Muscle layer of colon (tissue), 2 donors: Measurements from ENCODE around the gene SDC3.

ENCODE experiments used
- H3K27ac ChIP-seq: one replicate; pipeline ENCODE4 v1.7.0; 2013; ENCODE audit warnings: low read depth, mild to moderate bottlenecking, low read length, moderate library complexity
- H3K27me3 ChIP-seq, 2 donors: one replicate each; pipeline ENCODE4 v1.7.0; 2013; ENCODE audit warnings: low read length in 2 of 2, mild to moderate bottlenecking in 2 of 2; ENCODE audit not compliant: insufficient read depth in 2 of 2, control insufficient read depth in 1 of 2
- H3K36me3 ChIP-seq: one replicate; pipeline ENCODE4 v1.7.0; 2013; ENCODE audit warnings: mild to moderate bottlenecking, low read length; ENCODE audit not compliant: insufficient read depth
- H3K4me1 ChIP-seq: one replicate; pipeline ENCODE4 v1.7.0; 2013; ENCODE audit warnings: mild to moderate bottlenecking, low read length; ENCODE audit not compliant: insufficient read depth
- H3K4me3 ChIP-seq, 2 donors: one replicate each; pipeline ENCODE4 v1.7.0; 2013; ENCODE audit warnings: low read length in 2 of 2, low read depth in 1 of 2, mild to moderate bottlenecking in 1 of 2, moderate library complexity in 1 of 2
- H3K9ac ChIP-seq: one replicate; pipeline ENCODE4 v1.7.0; 2013; ENCODE audit warnings: low read length
- H3K9me3 ChIP-seq: one replicate; pipeline ENCODE4 v1.7.0; 2013; ENCODE audit warnings: mild to moderate bottlenecking, low read length
- donor health status: abdominal sarcoma.
- donor health status: Adenocarcinoma of cecum.

Gene SDC3

GRCh38 chr1:30878559-30878958, 30.0 kb downstream of the SDC3 start:
- H3K36me3 ChIP-seq = peaks cover 31% of the 10 kb centered on the region
- no peak overlapping the region for H3K9ac ChIP-seq
- no peaks in the 10 kb centered on the region for H3K27me3 ChIP-seq
- peaks cover 69% of the 10 kb centered on the region for H3K4me1 ChIP-seq
- H3K27ac ChIP-seq = peak overlapping the region; percentile 68
- no peaks in the 10 kb centered on the region for H3K9me3 ChIP-seq
- H3K4me3 ChIP-seq = no peak overlapping the region

GRCh38 chr1:30878016-30878415, 30.5 kb downstream of the SDC3 start:
- H3K27ac ChIP-seq = peak overlapping the region; percentile 68
- peaks cover 36% of the 10 kb centered on the region for H3K36me3 ChIP-seq
- no peaks in the 10 kb centered on the region for H3K27me3 ChIP-seq
- H3K9ac ChIP-seq = peak overlapping the region; percentile 13
- H3K4me1 ChIP-seq = peaks cover 64% of the 10 kb centered on the region
- no peak overlapping the region for H3K4me3 ChIP-seq
- no peaks in the 10 kb centered on the region for H3K9me3 ChIP-seq

DNA sequence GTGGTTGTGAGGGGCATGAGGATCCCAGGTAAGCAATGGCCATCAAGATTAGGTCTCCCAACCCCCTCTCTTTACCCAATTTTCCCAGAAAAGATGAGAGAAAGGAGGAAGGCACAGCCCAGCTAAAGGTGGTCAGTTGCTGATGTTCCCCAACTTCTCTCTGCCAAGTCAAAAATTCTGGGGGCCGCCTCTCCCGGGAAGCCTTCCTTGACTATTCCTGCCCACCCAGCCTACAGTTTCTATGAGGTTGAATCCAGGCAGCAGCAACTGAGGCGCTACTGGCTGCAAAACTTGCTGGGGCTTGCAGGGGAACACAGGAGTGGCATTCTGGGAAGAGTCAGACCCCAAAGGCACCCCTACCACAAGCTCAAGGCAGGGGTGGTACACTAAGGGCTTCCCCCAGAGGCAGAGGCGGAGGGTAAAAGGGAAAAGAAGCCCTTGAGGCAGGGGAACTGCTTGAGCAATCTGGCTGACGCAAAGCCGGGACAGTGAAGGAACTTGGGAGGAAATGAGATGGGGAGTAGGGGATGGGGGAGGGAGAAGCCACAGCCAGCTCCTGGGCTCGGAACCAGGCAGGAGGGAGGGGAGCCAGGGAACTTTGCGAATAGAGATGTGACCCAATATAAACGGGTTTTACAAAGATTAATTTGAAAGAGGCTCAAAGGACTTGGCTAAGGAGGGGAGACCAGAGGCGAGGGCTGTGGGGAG, 31.2 kb downstream of the SDC3 start:
- peak overlapping the region; percentile 68 for H3K27ac ChIP-seq
- no peaks in the 10 kb centered on the region for H3K9me3 ChIP-seq
- peaks cover 57% of the 10 kb centered on the region for H3K4me1 ChIP-seq
- H3K9ac ChIP-seq = peak overlapping the region; percentile 13
- no peaks in the 10 kb centered on the region for H3K27me3 ChIP-seq
- no peak overlapping the region for H3K4me3 ChIP-seq
- H3K36me3 ChIP-seq = peaks cover 43% of the 10 kb centered on the region

DNA sequence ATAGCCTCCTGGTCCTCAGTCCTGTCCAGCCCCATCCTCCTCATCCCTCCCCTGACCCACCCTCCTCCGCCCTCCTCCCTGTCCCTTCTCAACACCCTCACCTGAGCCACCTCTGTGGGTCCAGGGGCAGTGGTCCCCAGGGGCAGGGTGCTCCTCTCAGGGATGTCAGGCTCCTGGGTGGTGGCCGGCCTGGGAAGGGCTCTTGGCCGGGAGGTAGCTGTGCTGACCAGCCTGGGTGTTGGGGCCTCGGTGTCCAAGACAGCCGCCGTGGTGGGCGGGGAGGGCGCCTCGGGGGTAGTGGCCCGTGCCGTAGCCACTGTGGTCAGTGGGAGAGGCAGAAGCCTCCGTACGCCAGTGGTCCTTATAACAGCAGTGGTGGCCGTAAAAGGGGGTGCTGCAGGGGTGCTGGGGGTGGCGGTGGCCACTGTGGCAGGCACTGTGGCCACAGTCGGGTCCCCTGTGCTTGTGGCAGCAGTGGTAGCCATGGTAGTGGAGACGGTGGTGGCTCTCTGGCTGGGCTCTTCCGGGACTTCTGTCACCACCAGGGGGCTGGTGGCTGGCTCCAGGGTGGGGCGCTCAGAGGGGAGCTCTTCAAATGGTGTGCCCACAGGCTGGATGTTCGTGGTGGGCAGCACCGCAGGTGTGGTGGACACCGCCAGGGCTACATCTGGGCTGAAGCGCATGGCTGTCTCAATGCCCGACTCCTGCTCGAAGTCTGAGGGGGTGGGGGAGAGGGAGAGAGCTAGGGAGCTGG, 31.9 kb downstream of the SDC3 start:
- Histone ChIP-seq H3K27me3 (no peaks in the 10 kb centered on the region), H3K9ac (peak overlapping the region; percentile 13), H3K4me1 (peaks cover 50% of the 10 kb centered on the region), H3K4me3 (no peak overlapping the region), H3K36me3 (peaks cover 50% of the 10 kb centered on the region), H3K27ac (peak overlapping the region; percentile 67), H3K9me3 (no peaks in the 10 kb centered on the region)

- no peaks in the 10 kb centered on the region for H3K27me3 ChIP-seq
- no peak overlapping the region for H3K9ac ChIP-seq
- peaks cover 43% of the 10 kb centered on the region for H3K4me1 ChIP-seq
- H3K27ac ChIP-seq = no peak overlapping the region
- H3K4me3 ChIP-seq = no peak overlapping the region
- peaks cover 50% of the 10 kb centered on the region for H3K36me3 ChIP-seq
- H3K9me3 ChIP-seq = no peaks in the 10 kb centered on the region
Observed at GRCh38 chr1:30875916-30876315, 32.6 kb downstream of the SDC3 start.

- Histone ChIP-seq H3K27ac (no peak overlapping the region), H3K4me3 (no peak overlapping the region), H3K36me3 (peaks cover 51% of the 10 kb centered on the region), H3K9ac (no peak overlapping the region), H3K9me3 (no peaks in the 10 kb centered on the region), H3K27me3 (no peaks in the 10 kb centered on the region), H3K4me1 (peaks cover 37% of the 10 kb centered on the region)
Observed at GRCh38 chr1:30875197-30875596, 33.4 kb downstream of the SDC3 start.

- Histone ChIP-seq H3K4me1 (peaks cover 27% of the 10 kb centered on the region), H3K27ac (no peak overlapping the region), H3K4me3 (no peak overlapping the region), H3K9me3 (no peaks in the 10 kb centered on the region), H3K9ac (no peak overlapping the region), H3K27me3 (no peaks in the 10 kb centered on the region), H3K36me3 (peaks cover 57% of the 10 kb centered on the region)
Observed at GRCh38 chr1:30874176-30874575, 34.4 kb downstream of the SDC3 start.

GRCh38 chr1:30872948-30873263, 35.7 kb downstream of the SDC3 start:
- Histone ChIP-seq H3K4me3 (no peak overlapping the region), H3K27ac (no peak overlapping the region), H3K9me3 (no peaks in the 10 kb centered on the region), H3K27me3 (no peaks in the 10 kb centered on the region), H3K4me1 (peaks cover 15% of the 10 kb centered on the region), H3K36me3 (peaks cover 57% of the 10 kb centered on the region), H3K9ac (no peak overlapping the region)

GRCh38 chr1:30872033-30872947, 36.3 kb downstream of the SDC3 start:
- peaks cover 8% of the 10 kb centered on the region for H3K4me1 ChIP-seq
- no peaks in the 10 kb centered on the region for H3K27me3 ChIP-seq
- H3K9ac ChIP-seq = no peak overlapping the region
- H3K36me3 ChIP-seq = peaks cover 57% of the 10 kb centered on the region
- H3K27ac ChIP-seq = no peak overlapping the region
- no peaks in the 10 kb centered on the region for H3K9me3 ChIP-seq
- no peak overlapping the region for H3K4me3 ChIP-seq

DNA sequence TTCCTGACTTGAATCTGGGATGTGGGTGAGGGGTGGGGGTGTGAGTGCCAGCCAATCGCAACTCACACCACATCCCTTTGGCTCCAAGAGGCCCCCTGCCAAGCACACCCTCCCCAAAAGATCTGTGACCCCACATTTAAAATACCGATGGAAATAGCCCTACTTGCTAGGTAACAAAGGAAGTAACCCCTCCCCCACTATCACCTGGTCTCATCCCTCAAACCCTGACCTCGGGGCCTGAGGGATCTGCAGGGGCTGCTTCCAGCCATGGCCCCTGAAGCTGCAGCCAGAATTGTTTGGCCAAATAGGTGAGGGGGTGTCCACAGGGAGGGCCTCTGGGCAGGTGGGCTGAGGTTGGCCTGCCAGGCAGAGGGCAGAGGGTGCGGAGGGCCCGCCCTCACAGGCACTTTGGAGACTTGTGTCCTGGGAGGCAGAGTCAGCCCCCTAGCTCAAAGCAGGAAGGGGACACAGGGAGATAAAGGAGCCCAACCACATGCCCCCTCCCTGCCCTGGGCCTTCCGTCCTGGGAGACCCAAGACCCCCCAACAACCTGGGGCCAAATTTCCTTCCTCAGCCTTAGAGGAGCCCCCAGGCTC, 37.2 kb downstream of the SDC3 start:
- Histone ChIP-seq H3K27ac (no peak overlapping the region), H3K27me3 (no peaks in the 10 kb centered on the region), H3K36me3 (peaks cover 53% of the 10 kb centered on the region), H3K4me1 (no peaks in the 10 kb centered on the region), H3K9ac (no peak overlapping the region), H3K4me3 (no peak overlapping the region), H3K9me3 (no peaks in the 10 kb centered on the region)

- H3K9me3 ChIP-seq = no peaks in the 10 kb centered on the region
- H3K4me1 ChIP-seq = no peaks in the 10 kb centered on the region
- no peak overlapping the region for H3K27ac ChIP-seq
- H3K27me3 ChIP-seq = no peaks in the 10 kb centered on the region
- no peak overlapping the region for H3K4me3 ChIP-seq
- no peak overlapping the region for H3K9ac ChIP-seq
- peaks cover 46% of the 10 kb centered on the region for H3K36me3 ChIP-seq
Observed at GRCh38 chr1:30870656-30871055, 37.9 kb downstream of the SDC3 start.
